Measurements from ENCODE around the gene PIGB. TPM values are rescaled to one million over a fixed set of nuclear protein-coding genes. Genes with fewer than 3 reads are reported as not detected.
A peak's percentile ranks its signal among the peaks of the same experiment; 100 is the strongest.

Gene PIGB
- total RNA-seq, 1 donor: 20.3 TPM

- H3K4me3 ChIP-seq (ENCODE audit: low read depth, low read length): peak overlapping the region; percentile 98
- DNase-seq (ENCODE audit: low read depth): peak; percentile 33
- TF ChIP-seq, protein P1, sequence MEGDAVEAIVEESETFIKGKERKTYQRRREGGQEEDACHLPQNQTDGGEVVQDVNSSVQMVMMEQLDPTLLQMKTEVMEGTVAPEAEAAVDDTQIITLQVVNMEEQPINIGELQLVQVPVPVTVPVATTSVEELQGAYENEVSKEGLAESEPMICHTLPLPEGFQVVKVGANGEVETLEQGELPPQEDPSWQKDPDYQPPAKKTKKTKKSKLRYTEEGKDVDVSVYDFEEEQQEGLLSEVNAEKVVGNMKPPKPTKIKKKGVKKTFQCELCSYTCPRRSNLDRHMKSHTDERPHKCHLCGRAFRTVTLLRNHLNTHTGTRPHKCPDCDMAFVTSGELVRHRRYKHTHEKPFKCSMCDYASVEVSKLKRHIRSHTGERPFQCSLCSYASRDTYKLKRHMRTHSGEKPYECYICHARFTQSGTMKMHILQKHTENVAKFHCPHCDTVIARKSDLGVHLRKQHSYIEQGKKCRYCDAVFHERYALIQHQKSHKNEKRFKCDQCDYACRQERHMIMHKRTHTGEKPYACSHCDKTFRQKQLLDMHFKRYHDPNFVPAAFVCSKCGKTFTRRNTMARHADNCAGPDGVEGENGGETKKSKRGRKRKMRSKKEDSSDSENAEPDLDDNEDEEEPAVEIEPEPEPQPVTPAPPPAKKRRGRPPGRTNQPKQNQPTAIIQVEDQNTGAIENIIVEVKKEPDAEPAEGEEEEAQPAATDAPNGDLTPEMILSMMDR (IDR thresholded peaks at IDR 0.05; ENCODE audit: insufficient read depth, low read depth, low read length): no peak
Observed at GRCh38 chr15:55319537-55320237, 665 bp downstream of the PIGB start.

GRCh38 chr15:55320238-55320550 lies 1.2 kb downstream of the PIGB start:
- TF ChIP-seq, protein P1 (IDR thresholded peaks at IDR 0.05; ENCODE audit: insufficient read depth, low read depth, low read length): no peak
- peak overlapping the region; percentile 98 for H3K4me3 ChIP-seq (ENCODE audit: low read depth, low read length)
- peak; percentile 4 for DNase-seq (ENCODE audit: low read depth)

GRCh38 chr15:55320963-55321362 lies 1.9 kb downstream of the PIGB start:
- H3K4me3 ChIP-seq (ENCODE audit: low read depth, low read length): no peak overlapping the region
- TF ChIP-seq, protein P1 (IDR thresholded peaks at IDR 0.05; ENCODE audit: insufficient read depth, low read depth, low read length): no peak
- DNase-seq (ENCODE audit: low read depth): no peak

- no peak overlapping the region for H3K4me3 ChIP-seq (ENCODE audit: low read depth, low read length)
- TF ChIP-seq, protein P1 (IDR thresholded peaks at IDR 0.05; ENCODE audit: insufficient read depth, low read depth, low read length): no peak
- DNase-seq (ENCODE audit: low read depth): no peak
Observed at GRCh38 chr15:55322467-55322866, 3.4 kb downstream of the PIGB start.

GRCh38 chr15:55327387-55327786 lies 8.4 kb downstream of the PIGB start:
- TF ChIP-seq, protein P1 (IDR thresholded peaks at IDR 0.05; ENCODE audit: insufficient read depth, low read depth, low read length): no peak
- no peak overlapping the region for H3K4me3 ChIP-seq (ENCODE audit: low read depth, low read length)
- no peak for DNase-seq (ENCODE audit: low read depth)

DNA sequence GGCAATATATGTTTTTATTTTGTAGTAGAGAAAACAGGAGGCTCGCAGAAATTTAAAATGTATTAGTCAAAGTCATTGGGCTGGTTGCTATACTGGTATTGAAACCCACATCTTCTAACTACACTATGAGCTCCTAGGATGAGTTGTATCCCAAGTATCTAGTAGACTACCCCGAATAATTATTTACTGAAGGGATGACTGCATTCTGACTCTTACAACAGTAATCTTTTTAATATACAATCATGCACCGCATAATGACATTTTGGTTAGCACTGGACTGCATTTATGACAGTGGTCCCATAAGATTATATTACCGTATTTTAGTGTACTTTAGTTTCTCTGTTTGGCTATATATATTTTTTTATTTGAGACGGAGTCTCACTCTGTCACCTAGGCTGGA lies 15.3 kb downstream of the PIGB start:
- DNase-seq (ENCODE audit: low read depth): no peak
- no peak overlapping the region for H3K4me3 ChIP-seq (ENCODE audit: low read depth, low read length)
- TF ChIP-seq, protein P1 (IDR thresholded peaks at IDR 0.05; ENCODE audit: insufficient read depth, low read depth, low read length): no peak

GRCh38 chr15:55334997-55335396 lies 16.0 kb downstream of the PIGB start:
- TF ChIP-seq, protein P1 (IDR thresholded peaks at IDR 0.05; ENCODE audit: insufficient read depth, low read depth, low read length): no peak
- H3K4me3 ChIP-seq (ENCODE audit: low read depth, low read length): no peak overlapping the region
- DNase-seq (ENCODE audit: low read depth): no peak
